ENCODE measurements around the gene IL18. TPM values are rescaled to one million over a fixed set of nuclear protein-coding genes. Genes with fewer than 3 reads are reported as not detected.
"Not testable (repeated sequence)": the region's sequence is repeated elsewhere in the genome, so short reads cannot be mapped to it uniquely, and the experiment has no call there.

The IL18 gene
- total and polyA plus RNA-seq, 12 donors: 0.28 to 5.7 (median 1.2) TPM

- intact Hi-C loops (cut with DNase I): no loop called here
- Histone ChIP-seq H3K4me1 (peaks cover 0 to 42% (median 0%) of the 10 kb centered on the region in 9 donors), H3K4me3 (peak overlapping the region in 2 of 10 donors; percentile 29 to 51), H3K36me3 (no peaks in the 10 kb centered on the region), H3K27me3 (no peaks in the 10 kb centered on the region), H3K9me3 (no peaks in the 10 kb centered on the region), H3K27ac (peak overlapping the region in 1 of 10 donors; percentile 78)
- DNase-seq: no peak
- WGBS, 2 donors: 89 to 90% methylated on average over 6 of the region's 6 CpGs
- no peak for TF ChIP-seq CTCF (IDR thresholded peaks at IDR 0.05)
- no peak for ATAC-seq
Measured at GRCh38 chr11:112162761-112163546, 940 bp downstream of the IL18 start.

- H3K36me3 ChIP-seq; H3K4me3 ChIP-seq; intact Hi-C loops (cut with DNase I); ATAC-seq; H3K27ac ChIP-seq; DNase-seq; H3K27me3 ChIP-seq; H3K9me3 ChIP-seq: not testable (repeated sequence)
- WGBS, 2 donors: 88 to 95% methylated on average over 1 of the region's 1 CpG
- H3K4me1 ChIP-seq: peaks cover 0 to 50% (median 0%) of the 10 kb centered on the region in 9 donors
Measured at GRCh38 chr11:112162200-112162599, 1.7 kb downstream of the IL18 start.

GRCh38 chr11:112161012-112161411 is 2.9 kb downstream of the IL18 start:
- H3K27me3 ChIP-seq: no peaks in the 10 kb centered on the region
- H3K4me1 ChIP-seq: peaks cover 0 to 56% (median 0%) of the 10 kb centered on the region in 9 donors
- TF ChIP-seq CTCF (IDR thresholded peaks at IDR 0.05): no peak
- H3K27ac ChIP-seq: peak overlapping the region in 1 of 10 donors; percentile 87
- no peaks in the 10 kb centered on the region for H3K36me3 ChIP-seq
- intact Hi-C loops (cut with DNase I): no loop called here
- H3K9me3 ChIP-seq: no peaks in the 10 kb centered on the region
- ATAC-seq: peak in 2 of 8 donors; percentile 8 to 51
- WGBS, 2 donors: 55 to 79% methylated on average over 1 of the region's 1 CpG
- DNase-seq: no peak
- no peak overlapping the region for H3K4me3 ChIP-seq

GRCh38 chr11:112160091-112160848 is 3.6 kb downstream of the IL18 start:
- Histone ChIP-seq H3K36me3 (no peaks in the 10 kb centered on the region), H3K4me3 (peak overlapping the region in 1 of 10 donors; percentile 34), H3K9me3 (no peaks in the 10 kb centered on the region), H3K27me3 (no peaks in the 10 kb centered on the region), H3K27ac (peak overlapping the region in 2 of 10 donors; percentile 18 to 87), H3K4me1 (peaks cover 0 to 56% (median 0%) of the 10 kb centered on the region in 9 donors)
- TF ChIP-seq CTCF (IDR thresholded peaks at IDR 0.05): no peak
- ATAC-seq (no peak), DNase-seq (no peak)
- 45 to 80% methylated on average over 2 of the region's 2 CpGs for WGBS, 2 donors
- intact Hi-C loops (cut with DNase I): no loop called here
